ENCODE measurements around the gene CYBC1. TPM values are rescaled to one million over a fixed set of nuclear protein-coding genes. Genes with fewer than 3 reads are reported as not detected.

CYBC1 gene
- total and polyA plus RNA-seq, 8 donors = 29.3 to 66.9 (median 41.0) TPM

GRCh38 chr17:82486231-82487094 lies 35.9 kb upstream of the CYBC1 start:
- TF ChIP-seq CTCF (IDR thresholded peaks at IDR 0.05) = no peak
- ATAC-seq (no peak), DNase-seq (peak in 1 of 6 donors; percentile 56), FAIRE-seq (no peak)
- WGBS, 2 donors = 84 to 90% methylated on average over 12 to 13 of the region's 13 CpGs
- Histone ChIP-seq H3K36me3 (peaks cover 6 to 44% (median 25%) of the 10 kb centered on the region in 3 donors), H3K27ac (no peak overlapping the region), H3K27me3 (no peaks in the 10 kb centered on the region), H3K4me1 (no peaks in the 10 kb centered on the region), H3K4me3 (no peak overlapping the region), H3K9me3 (no peaks in the 10 kb centered on the region)
- intact Hi-C loops (cut with DNase I) = no loop called here

- Histone ChIP-seq H3K4me3 (no peak overlapping the region), H3K36me3 (peaks cover 14 to 70% (median 28%) of the 10 kb centered on the region in 3 donors), H3K9me3 (no peaks in the 10 kb centered on the region), H3K4me1 (no peaks in the 10 kb centered on the region), H3K27ac (no peak overlapping the region), H3K27me3 (no peaks in the 10 kb centered on the region)
- DNase-seq = no peak
- no peak for FAIRE-seq
- intact Hi-C loops (cut with DNase I) = no loop called here
- no peak for ATAC-seq
- TF ChIP-seq CTCF (IDR thresholded peaks at IDR 0.05) = no peak
- WGBS, 2 donors = 90 to 93% methylated on average over 9 of the region's 9 CpGs
Measured at GRCh38 chr17:82483836-82484235, 33.3 kb upstream of the CYBC1 start.

- H3K27me3 ChIP-seq = no peaks in the 10 kb centered on the region
- no peak overlapping the region for H3K27ac ChIP-seq
- WGBS, 2 donors = 89 to 94% methylated on average over 6 of the region's 6 CpGs
- intact Hi-C loops (cut with DNase I) = no loop called here
- TF ChIP-seq CTCF (IDR thresholded peaks at IDR 0.05) = no peak
- H3K4me1 ChIP-seq = no peaks in the 10 kb centered on the region
- ATAC-seq (no peak), DNase-seq (no peak), FAIRE-seq (no peak)
- H3K36me3 ChIP-seq = peaks cover 14 to 73% (median 28%) of the 10 kb centered on the region in 3 donors
- H3K9me3 ChIP-seq = no peaks in the 10 kb centered on the region
- H3K4me3 ChIP-seq = no peak overlapping the region
Measured at GRCh38 chr17:82483204-82483660, 32.7 kb upstream of the CYBC1 start.

GRCh38 chr17:82480318-82480717 lies 29.8 kb upstream of the CYBC1 start:
- H3K36me3 ChIP-seq = peaks cover 14 to 57% (median 19%) of the 10 kb centered on the region in 3 donors

More at GRCh38 chr17:82480318-82480717, 29.8 kb upstream of the CYBC1 start:
- H3K27ac ChIP-seq = no peak overlapping the region
- H3K27me3 ChIP-seq = no peaks in the 10 kb centered on the region
- DNase-seq (no peak), ATAC-seq (no peak), FAIRE-seq (no peak)
- WGBS, 2 donors = 93% methylated on average over 9 of the region's 9 CpGs
- intact Hi-C loops (cut with DNase I) = no loop called here
- TF ChIP-seq CTCF (IDR thresholded peaks at IDR 0.05) = no peak
- no peaks in the 10 kb centered on the region for H3K4me1 ChIP-seq
- H3K4me3 ChIP-seq = no peak overlapping the region
- no peaks in the 10 kb centered on the region for H3K9me3 ChIP-seq
